Astrocyte (in vitro differentiated cells and primary cell): ENCODE measurements around the gene PCCA. TPM values are rescaled to one million over a fixed set of nuclear protein-coding genes. Genes with fewer than 3 reads are reported as not detected.

Experiments
- DNase-seq: peaks from one replicate; pipeline ENCODE4 v3.0.0-alpha.2; 2010; ENCODE audit warnings: low read depth
- FAIRE-seq: peaks from 2 replicates; lab custom pipeline; 2011; peaks lifted over from hg19 to GRCh38; lab: Jason Lieb, UNC
- H2AFZ ChIP-seq: 2 replicates; pipeline ENCODE4 v1.6.0; 2012; ENCODE audit warnings: low read depth, low read length, inconsistent platforms
- H3K27ac ChIP-seq: 2 replicates; pipeline ENCODE4 v1.5.1; 2011; ENCODE audit warnings: low read depth, low read length, inconsistent platforms
- H3K27me3 ChIP-seq: 2 replicates; pipeline ENCODE4 v1.6.0; 2011; ENCODE audit warnings: low read length, inconsistent platforms; ENCODE audit not compliant: insufficient read depth
- H3K36me3 ChIP-seq: 2 replicates; pipeline ENCODE4 v1.5.1; 2011; ENCODE audit warnings: low read length, inconsistent platforms; ENCODE audit not compliant: insufficient read depth
- H3K4me1 ChIP-seq: 2 replicates; pipeline ENCODE4 v1.5.1; 2011; ENCODE audit warnings: low read length, inconsistent platforms; ENCODE audit not compliant: insufficient read depth
- H3K4me2 ChIP-seq: 2 replicates; pipeline ENCODE4 v1.6.0; 2012; ENCODE audit warnings: low read length, inconsistent platforms
- H3K4me3 ChIP-seq: 2 replicates; pipeline ENCODE4 v1.5.1; 2011; ENCODE audit warnings: low read depth, mild to moderate bottlenecking, low read length, inconsistent platforms; ENCODE audit not compliant: insufficient read depth
- H3K79me2 ChIP-seq: 2 replicates; pipeline ENCODE4 v1.6.0; 2012; ENCODE audit warnings: mild to moderate bottlenecking, low read length, inconsistent platforms; ENCODE audit not compliant: insufficient read depth
- H3K9ac ChIP-seq: 2 replicates; pipeline ENCODE4 v1.6.0; 2012; ENCODE audit warnings: mild to moderate bottlenecking, low read length, inconsistent platforms
- H3K9me3 ChIP-seq: 2 replicates; pipeline ENCODE4 v1.5.1; 2012; ENCODE audit warnings: low read depth, mild to moderate bottlenecking, low read length, inconsistent platforms; ENCODE audit not compliant: insufficient read depth
- H4K20me1 ChIP-seq: 2 replicates; pipeline ENCODE4 v1.6.0; 2012; ENCODE audit warnings: low read length, inconsistent platforms; ENCODE audit not compliant: insufficient read depth
- H3K27ac Mint-ChIP-seq: one replicate; pipeline ENCODE4 v1.8.0; 2021; ENCODE audit warnings: mild to moderate bottlenecking, mixed read lengths; ENCODE audit not compliant: unreplicated experiment
- H3K27me3 Mint-ChIP-seq: one replicate; pipeline ENCODE4 v1.8.0; 2021; ENCODE audit warnings: low read depth, mixed read lengths; ENCODE audit not compliant: unreplicated experiment
- H3K36me3 Mint-ChIP-seq: one replicate; pipeline ENCODE4 v1.8.0; 2021; ENCODE audit warnings: low read depth, mixed read lengths; ENCODE audit not compliant: unreplicated experiment
- H3K4me1 Mint-ChIP-seq: one replicate; pipeline ENCODE4 v1.8.0; 2021; ENCODE audit warnings: low read depth, mixed read lengths; ENCODE audit not compliant: unreplicated experiment
- H3K4me3 Mint-ChIP-seq: one replicate; pipeline ENCODE4 v1.8.0; 2021; ENCODE audit warnings: mild to moderate bottlenecking, moderate library complexity, mixed read lengths; ENCODE audit not compliant: unreplicated experiment
- H3K9me3 Mint-ChIP-seq: one replicate; pipeline ENCODE4 v1.8.0; 2021; ENCODE audit warnings: mild to moderate bottlenecking, mixed read lengths; ENCODE audit not compliant: unreplicated experiment
- CTCF ChIP-seq: IDR thresholded peaks from 2 replicates; pipeline ENCODE4 v1.5.1; 2011; ENCODE audit warnings: low read depth, mild to moderate bottlenecking, inconsistent platforms, low read length, moderate library complexity; ENCODE audit not compliant: insufficient read depth
- EZH2 ChIP-seq: IDR thresholded peaks from 2 replicates; pipeline ENCODE4 v1.6.1; 2012; ENCODE audit warnings: mild to moderate bottlenecking, low read length, inconsistent platforms; ENCODE audit not compliant: insufficient read depth
- total RNA-seq: library from RNA; stranded (reverse); gene quantifications from 2 replicates; pipeline ENCODE4 v1.2.1, GENCODE V29; 2021

The PCCA gene
- total RNA-seq, 1 donor from 2014 or later: 13.9 TPM

GRCh38 chr13:100300708-100301107 lies 211.8 kb downstream of the PCCA start:
- H3K4me3 Mint-ChIP-seq: no peak overlapping the region
- TF ChIP-seq CTCF (no peak), EZH2 (no peak)
- no peak for FAIRE-seq

GRCh38 chr13:100301418-100301817 lies 212.5 kb downstream of the PCCA start:
- Mint-ChIP-seq H3K4me1 (no peaks in the 10 kb centered on the region), H3K36me3 (peaks cover 2% of the 10 kb centered on the region), H3K27me3 (no peaks in the 10 kb centered on the region), H3K4me3 (no peak overlapping the region), H3K27ac (no peak overlapping the region), H3K9me3 (no peaks in the 10 kb centered on the region)
- no peak overlapping the region for H3K27ac ChIP-seq
- no peaks in the 10 kb centered on the region for H3K36me3 ChIP-seq
- H3K4me2 ChIP-seq: no peak overlapping the region
- H3K4me3 ChIP-seq: no peak overlapping the region
- TF ChIP-seq CTCF (no peak), EZH2 (no peak)
- H3K79me2 ChIP-seq: no peaks in the 10 kb centered on the region
- no peaks in the 10 kb centered on the region for H4K20me1 ChIP-seq
- no peaks in the 10 kb centered on the region for H3K9me3 ChIP-seq
- FAIRE-seq (no peak), DNase-seq (no peak)
- no peaks in the 10 kb centered on the region for H3K4me1 ChIP-seq
- no peaks in the 10 kb centered on the region for H3K27me3 ChIP-seq
- H3K9ac ChIP-seq: no peak overlapping the region
- no peak overlapping the region for H2AFZ ChIP-seq

More at GRCh38 chr13:100300708-100301107, 211.8 kb downstream of the PCCA start:
- Histone ChIP-seq H3K27me3 (no peaks in the 10 kb centered on the region), H3K4me1 (no peaks in the 10 kb centered on the region), H3K79me2 (no peaks in the 10 kb centered on the region), H2AFZ (no peak overlapping the region), H3K4me2 (no peak overlapping the region), H3K4me3 (no peak overlapping the region), H3K36me3 (no peaks in the 10 kb centered on the region), H3K9me3 (no peaks in the 10 kb centered on the region), H3K9ac (no peak overlapping the region), H4K20me1 (no peaks in the 10 kb centered on the region), H3K27ac (no peak overlapping the region)
- no peaks in the 10 kb centered on the region for H3K9me3 Mint-ChIP-seq
- peaks cover 2% of the 10 kb centered on the region for H3K36me3 Mint-ChIP-seq
- DNase-seq: no peak
- no peaks in the 10 kb centered on the region for H3K27me3 Mint-ChIP-seq
- no peak overlapping the region for H3K27ac Mint-ChIP-seq
- no peaks in the 10 kb centered on the region for H3K4me1 Mint-ChIP-seq

- H3K9me3 ChIP-seq: no peaks in the 10 kb centered on the region
- Mint-ChIP-seq H3K36me3 (peaks cover 2% of the 10 kb centered on the region), H3K4me1 (no peaks in the 10 kb centered on the region), H3K27ac (no peak overlapping the region), H3K9me3 (no peaks in the 10 kb centered on the region), H3K27me3 (no peaks in the 10 kb centered on the region), H3K4me3 (no peak overlapping the region)
- H3K9ac ChIP-seq: no peak overlapping the region
- no peaks in the 10 kb centered on the region for H3K27me3 ChIP-seq
- no peaks in the 10 kb centered on the region for H3K79me2 ChIP-seq
- H3K36me3 ChIP-seq: no peaks in the 10 kb centered on the region
- DNase-seq: no peak
- no peak overlapping the region for H3K27ac ChIP-seq
- no peaks in the 10 kb centered on the region for H4K20me1 ChIP-seq
- TF ChIP-seq EZH2: no peak
- no peak for TF ChIP-seq CTCF
- H3K4me2 ChIP-seq: no peak overlapping the region
- no peak overlapping the region for H3K4me3 ChIP-seq
- no peaks in the 10 kb centered on the region for H3K4me1 ChIP-seq
- no peak for FAIRE-seq
- no peak overlapping the region for H2AFZ ChIP-seq
Measured at GRCh38 chr13:100302391-100302790, 213.5 kb downstream of the PCCA start.
